Measurements from ENCODE around the gene DIRAS2. TPM values are rescaled to one million over a fixed set of nuclear protein-coding genes. Genes with fewer than 3 reads are reported as not detected.

DIRAS2 gene
- total RNA-seq, 1 donor from 2014 or later = not detected

- H3K4me3 ChIP-seq = no peak overlapping the region
- H3K27ac ChIP-seq = no peak overlapping the region
- intact Hi-C loops (cut with DNase I) = no loop called here
- no peaks in the 10 kb centered on the region for H3K27me3 ChIP-seq
- no peak for DNase-seq (ENCODE audit: low spot score in 2 of 2)
- TF ChIP-seq CTCF (IDR thresholded peaks at IDR 0.05) = no peak
- H3K4me1 ChIP-seq = no peaks in the 10 kb centered on the region
- no peaks in the 10 kb centered on the region for H3K9me3 ChIP-seq
- H3K36me3 ChIP-seq = no peaks in the 10 kb centered on the region
Observed at GRCh38 chr9:90568667-90569066, 74.0 kb downstream of the DIRAS2 start.

GRCh38 chr9:90562229-90562628 is 80.4 kb downstream of the DIRAS2 start:
- TF ChIP-seq CTCF (IDR thresholded peaks at IDR 0.05) = no peak
- DNase-seq (ENCODE audit: low spot score in 2 of 2) = no peak
- H3K9me3 ChIP-seq = no peaks in the 10 kb centered on the region
- no peaks in the 10 kb centered on the region for H3K27me3 ChIP-seq
- H3K4me1 ChIP-seq = no peaks in the 10 kb centered on the region
- intact Hi-C loops (cut with DNase I) = no loop called here
- H3K36me3 ChIP-seq = no peaks in the 10 kb centered on the region
- H3K4me3 ChIP-seq = no peak overlapping the region
- no peak overlapping the region for H3K27ac ChIP-seq

Other genes starting within 250 kb of the DIRAS2 start
- gene SYK, start 159.0 kb upstream of the DIRAS2 start, total RNA-seq = 3.2 TPM

All from ascending aorta (tissue), 2 donors.